ENCODE measurements around the gene TMPRSS4.

TMPRSS4 gene

DNA sequence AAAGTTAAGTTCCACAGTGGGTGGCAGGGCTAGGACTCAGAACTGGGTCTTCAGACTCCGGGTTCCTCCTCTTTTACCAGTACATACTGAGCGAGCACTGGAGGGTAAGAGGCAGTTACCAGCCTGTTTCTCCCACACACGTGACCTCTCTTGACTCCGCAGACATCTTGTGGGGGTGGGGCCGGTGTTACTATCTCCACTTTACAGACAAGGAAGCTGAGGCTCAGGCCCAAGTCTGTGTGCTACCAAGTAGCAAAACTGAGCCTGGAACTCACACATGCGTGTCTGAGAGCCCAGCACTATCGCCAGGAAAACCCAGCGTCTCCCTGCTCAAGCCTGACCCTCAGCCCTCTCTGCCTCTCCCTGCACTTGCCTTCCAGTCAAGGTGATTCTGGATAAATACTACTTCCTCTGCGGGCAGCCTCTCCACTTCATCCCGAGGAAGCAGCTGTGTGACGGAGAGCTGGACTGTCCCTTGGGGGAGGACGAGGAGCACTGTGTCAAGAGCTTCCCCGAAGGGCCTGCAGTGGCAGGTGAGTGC lies 25.9 kb downstream of the TMPRSS4 start:
- Histone ChIP-seq H3K9me3 (ENCODE audit: low read length) (no peaks in the 10 kb centered on the region), H3F3A (ENCODE audit: insufficient read depth, low read length) (no peaks in the 10 kb centered on the region), H3K79me2 (ENCODE audit: insufficient read depth, low read length) (no peaks in the 10 kb centered on the region), H3K36me3 (ENCODE audit: insufficient read depth, low read length) (no peaks in the 10 kb centered on the region), H3K4me2 (ENCODE audit: low read length) (no peak overlapping the region), H2AFZ (ENCODE audit: low read length) (no peak overlapping the region), H4K20me1 (ENCODE audit: insufficient read depth, low read length) (no peaks in the 10 kb centered on the region), H3K9me2 (ENCODE audit: low read depth, low read length) (no peaks in the 10 kb centered on the region), H3K4me1 (ENCODE audit: insufficient read depth, low read length, severe bottlenecking) (no peaks in the 10 kb centered on the region), H3K27me3 (ENCODE audit: insufficient read depth, low read length) (peaks cover 4% of the 10 kb centered on the region; the same call in 1 of the 2 replicates), H3K4me3 (ENCODE audit: low read depth, low read length, poor library complexity, severe bottlenecking) (no peak overlapping the region), H3K27ac (ENCODE audit: low read depth, low read length, poor library complexity, severe bottlenecking) (no peak overlapping the region), H3K9ac (ENCODE audit: low read length) (no peak overlapping the region)
- TF ChIP-seq, protein P1, sequence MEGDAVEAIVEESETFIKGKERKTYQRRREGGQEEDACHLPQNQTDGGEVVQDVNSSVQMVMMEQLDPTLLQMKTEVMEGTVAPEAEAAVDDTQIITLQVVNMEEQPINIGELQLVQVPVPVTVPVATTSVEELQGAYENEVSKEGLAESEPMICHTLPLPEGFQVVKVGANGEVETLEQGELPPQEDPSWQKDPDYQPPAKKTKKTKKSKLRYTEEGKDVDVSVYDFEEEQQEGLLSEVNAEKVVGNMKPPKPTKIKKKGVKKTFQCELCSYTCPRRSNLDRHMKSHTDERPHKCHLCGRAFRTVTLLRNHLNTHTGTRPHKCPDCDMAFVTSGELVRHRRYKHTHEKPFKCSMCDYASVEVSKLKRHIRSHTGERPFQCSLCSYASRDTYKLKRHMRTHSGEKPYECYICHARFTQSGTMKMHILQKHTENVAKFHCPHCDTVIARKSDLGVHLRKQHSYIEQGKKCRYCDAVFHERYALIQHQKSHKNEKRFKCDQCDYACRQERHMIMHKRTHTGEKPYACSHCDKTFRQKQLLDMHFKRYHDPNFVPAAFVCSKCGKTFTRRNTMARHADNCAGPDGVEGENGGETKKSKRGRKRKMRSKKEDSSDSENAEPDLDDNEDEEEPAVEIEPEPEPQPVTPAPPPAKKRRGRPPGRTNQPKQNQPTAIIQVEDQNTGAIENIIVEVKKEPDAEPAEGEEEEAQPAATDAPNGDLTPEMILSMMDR (IDR thresholded peaks at IDR 0.05; ENCODE audit: low read length), result no peak
- TF ChIP-seq EZH2 (IDR thresholded peaks at IDR 0.05; ENCODE audit: borderline replicate concordance, low read length), result no peak

DNA sequence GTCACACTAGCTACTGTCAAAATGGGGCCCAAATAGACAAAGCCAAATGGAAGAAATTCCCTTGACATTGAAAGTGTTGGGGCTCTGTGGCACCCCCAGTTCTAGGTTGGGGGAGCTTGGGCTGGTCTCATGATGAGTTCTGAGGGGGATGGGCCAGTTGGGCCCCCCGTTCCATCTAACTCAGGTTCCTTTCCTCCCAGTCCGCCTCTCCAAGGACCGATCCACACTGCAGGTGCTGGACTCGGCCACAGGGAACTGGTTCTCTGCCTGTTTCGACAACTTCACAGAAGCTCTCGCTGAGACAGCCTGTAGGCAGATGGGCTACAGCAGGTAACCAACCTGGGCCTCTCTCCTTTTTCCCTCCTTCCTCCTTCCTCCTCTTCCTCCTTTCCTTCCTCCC lies 27.6 kb downstream of the TMPRSS4 start:
- no peak overlapping the region for H3K4me3 ChIP-seq (ENCODE audit: low read depth, low read length, poor library complexity, severe bottlenecking)
- H3K27me3 ChIP-seq (ENCODE audit: insufficient read depth, low read length), result no peaks in the 10 kb centered on the region; the same call in 1 of the 2 replicates
- no peaks in the 10 kb centered on the region for H3K36me3 ChIP-seq (ENCODE audit: insufficient read depth, low read length)
- no peak overlapping the region for H3K9ac ChIP-seq (ENCODE audit: low read length)
- no peaks in the 10 kb centered on the region for H3K9me2 ChIP-seq (ENCODE audit: low read depth, low read length)
- no peaks in the 10 kb centered on the region for H4K20me1 ChIP-seq (ENCODE audit: insufficient read depth, low read length)
- no peak overlapping the region for H2AFZ ChIP-seq (ENCODE audit: low read length)
- H3K9me3 ChIP-seq (ENCODE audit: low read length), result no peaks in the 10 kb centered on the region
- TF ChIP-seq, protein P1 (IDR thresholded peaks at IDR 0.05; ENCODE audit: low read length), result no peak
- TF ChIP-seq EZH2 (IDR thresholded peaks at IDR 0.05; ENCODE audit: borderline replicate concordance, low read length), result no peak
- no peaks in the 10 kb centered on the region for H3F3A ChIP-seq (ENCODE audit: insufficient read depth, low read length)
- no peaks in the 10 kb centered on the region for H3K4me1 ChIP-seq (ENCODE audit: insufficient read depth, low read length, severe bottlenecking)
- no peak overlapping the region for H3K27ac ChIP-seq (ENCODE audit: low read depth, low read length, poor library complexity, severe bottlenecking)
- no peaks in the 10 kb centered on the region for H3K79me2 ChIP-seq (ENCODE audit: insufficient read depth, low read length)
- no peak overlapping the region for H3K4me2 ChIP-seq (ENCODE audit: low read length)

DNA sequence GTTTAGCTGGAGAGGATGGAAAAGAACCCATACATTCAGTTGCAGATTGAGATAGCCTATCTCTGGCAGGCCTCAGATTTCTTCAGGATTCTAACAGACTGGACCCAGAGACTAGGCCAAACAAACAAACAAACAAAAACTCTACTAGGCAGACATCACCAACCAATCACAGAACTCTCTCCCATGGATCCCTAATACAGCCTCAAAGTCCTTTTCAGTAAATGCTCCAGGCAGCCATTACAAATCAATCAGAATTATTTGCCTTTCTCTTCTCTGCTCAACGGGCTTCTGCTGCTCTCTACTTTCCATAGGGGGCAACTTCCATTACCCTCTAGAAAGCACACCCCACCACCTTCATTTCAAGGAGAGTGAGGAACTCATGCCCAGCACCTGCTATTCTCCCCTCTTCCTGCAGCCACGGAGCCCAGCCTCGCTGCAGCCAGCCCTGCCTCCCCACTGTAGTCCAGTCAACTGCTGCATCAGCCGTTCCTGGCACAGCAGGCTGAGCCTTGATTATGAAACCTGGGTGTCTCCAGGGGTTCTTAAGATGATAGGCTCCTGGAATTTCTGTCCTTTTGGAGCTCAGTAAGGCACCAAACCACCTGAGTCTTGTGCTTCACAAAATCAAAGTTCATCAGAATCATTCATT lies 28.9 kb downstream of the TMPRSS4 start:
- H3K79me2 ChIP-seq (ENCODE audit: insufficient read depth, low read length), result no peaks in the 10 kb centered on the region

More for the DNA sequence above, 28.9 kb downstream of the TMPRSS4 start:
- no peaks in the 10 kb centered on the region for H3K9me3 ChIP-seq (ENCODE audit: low read length)
- H3K9ac ChIP-seq (ENCODE audit: low read length), result no peak overlapping the region
- H3K27ac ChIP-seq (ENCODE audit: low read depth, low read length, poor library complexity, severe bottlenecking), result no peak overlapping the region
- no peak overlapping the region for H3K4me2 ChIP-seq (ENCODE audit: low read length)
- no peak for TF ChIP-seq EZH2 (IDR thresholded peaks at IDR 0.05; ENCODE audit: borderline replicate concordance, low read length)
- TF ChIP-seq, protein P1 (IDR thresholded peaks at IDR 0.05; ENCODE audit: low read length), result no peak
- no peaks in the 10 kb centered on the region for H3K36me3 ChIP-seq (ENCODE audit: insufficient read depth, low read length)
- no peaks in the 10 kb centered on the region for H3K9me2 ChIP-seq (ENCODE audit: low read depth, low read length)
- no peaks in the 10 kb centered on the region for H4K20me1 ChIP-seq (ENCODE audit: insufficient read depth, low read length)
- H3K4me3 ChIP-seq (ENCODE audit: low read depth, low read length, poor library complexity, severe bottlenecking), result no peak overlapping the region
- no peaks in the 10 kb centered on the region for H3K4me1 ChIP-seq (ENCODE audit: insufficient read depth, low read length, severe bottlenecking)
- H3F3A ChIP-seq (ENCODE audit: insufficient read depth, low read length), result no peaks in the 10 kb centered on the region
- no peaks in the 10 kb centered on the region; the same call in 1 of the 2 replicates for H3K27me3 ChIP-seq (ENCODE audit: insufficient read depth, low read length)
- H2AFZ ChIP-seq (ENCODE audit: low read length), result no peak overlapping the region
